HG03354 (cell line): ENCODE data around the gene ACOT13.
"Not testable (repeated sequence)": the region's sequence is repeated elsewhere in the genome, so short reads cannot be mapped to it uniquely, and the experiment has no call there.

ENCODE experiments used
- ATAC-seq: cut with Tn5 transposase; IDR thresholded peaks from one replicate; pipeline ENCODE4 v1.9.1; 2021; ENCODE audit warnings: mild to moderate bottlenecking; ENCODE audit not compliant: unreplicated experiment, poor library complexity, severe bottlenecking

ACOT13 gene

GRCh38 chr6:24666641-24667377 is at the start of gene ACOT13, which contains the start of gene TDP2:
ACOT13 (plus strand) TSS chr6:24667077; CDS start chr6:24667264, 187 bp downstream.
TDP2 (minus strand) TSS chr6:24666899; CDS start chr6:24666862, 37 bp downstream.
- ATAC-seq: peak; percentile 94

- no peak for ATAC-seq
These were observed 47.2 kb upstream of the ACOT13 start for GRCh38 chr6:24619661-24620060.

GRCh38 chr6:24620637-24621036 is 46.2 kb upstream of the ACOT13 start:
- ATAC-seq: no peak

- ATAC-seq: no peak
These were observed 45.1 kb upstream of the ACOT13 start for GRCh38 chr6:24621626-24622289.

- ATAC-seq: no peak
These were observed 35.9 kb upstream of the ACOT13 start for GRCh38 chr6:24630856-24631505.

- no peak for ATAC-seq
These were observed 35.2 kb upstream of the ACOT13 start for GRCh38 chr6:24631671-24632070.

GRCh38 chr6:24632573-24632972 is 34.3 kb upstream of the ACOT13 start:
- no peak for ATAC-seq

GRCh38 chr6:24636681-24637080 is 30.2 kb upstream of the ACOT13 start:
- no peak for ATAC-seq

GRCh38 chr6:24640166-24640565 is 26.7 kb upstream of the ACOT13 start:
- ATAC-seq: no peak

- not testable (repeated sequence) for ATAC-seq
These were observed 26.2 kb upstream of the ACOT13 start for GRCh38 chr6:24640631-24641030.

GRCh38 chr6:24642061-24642460 is 24.8 kb upstream of the ACOT13 start:
- no peak for ATAC-seq

GRCh38 chr6:24643920-24644319 is 23.0 kb upstream of the ACOT13 start:
- no peak for ATAC-seq

GRCh38 chr6:24644377-24644776 is 22.5 kb upstream of the ACOT13 start:
- ATAC-seq: no peak

GRCh38 chr6:24646771-24647170 is 20.1 kb upstream of the ACOT13 start:
- ATAC-seq: no peak

GRCh38 chr6:24648276-24648675 is 18.6 kb upstream of the ACOT13 start:
- no peak for ATAC-seq

- ATAC-seq: no peak
These were observed 17.2 kb upstream of the ACOT13 start for GRCh38 chr6:24649691-24650090.

GRCh38 chr6:24650365-24650764 is 16.5 kb upstream of the ACOT13 start:
- no peak for ATAC-seq

GRCh38 chr6:24655215-24655614 is 11.7 kb upstream of the ACOT13 start:
- no peak for ATAC-seq

- ATAC-seq: no peak
These were observed 8.0 kb upstream of the ACOT13 start for GRCh38 chr6:24658573-24659560.

- no peak for ATAC-seq
These were observed 7.3 kb upstream of the ACOT13 start for GRCh38 chr6:24659561-24659960.
